Measurements from ENCODE around the gene MAP2K1. TPM values are rescaled to one million over a fixed set of nuclear protein-coding genes. Genes with fewer than 3 reads are reported as not detected.
"Not testable (repeated sequence)": the region's sequence is repeated elsewhere in the genome, so short reads cannot be mapped to it uniquely, and the experiment has no call there.

The MAP2K1 gene
- total RNA-seq, 1 experiment from 2014 or later, result 108 TPM

DNA sequence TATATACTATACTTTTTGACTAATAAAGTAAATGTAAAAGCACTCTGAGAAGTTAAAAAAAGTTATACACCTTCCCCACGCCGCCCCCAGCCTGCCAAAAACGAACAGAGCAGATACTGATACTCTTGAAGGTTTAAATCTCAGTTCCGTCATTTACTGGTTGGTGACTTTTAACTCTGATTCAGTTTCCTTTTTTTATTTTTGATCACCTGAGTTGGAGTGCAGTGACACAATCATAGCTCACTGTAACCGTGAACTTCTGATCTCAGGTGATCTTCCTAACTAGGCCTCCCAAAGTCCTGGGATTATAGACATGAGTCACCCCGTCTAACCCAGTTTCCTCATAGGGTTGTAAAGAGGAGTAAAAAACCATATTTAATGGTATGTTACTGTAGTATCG lies 27.0 kb upstream of the MAP2K1 start:
- peaks cover 5% of the 10 kb centered on the region for H3K4me1 Mint-ChIP-seq (ENCODE audit: insufficient read depth, unreplicated experiment)
- H3K27me3 Mint-ChIP-seq (ENCODE audit: insufficient read depth, unreplicated experiment), result no peaks in the 10 kb centered on the region
- TF ChIP-seq, protein P1, sequence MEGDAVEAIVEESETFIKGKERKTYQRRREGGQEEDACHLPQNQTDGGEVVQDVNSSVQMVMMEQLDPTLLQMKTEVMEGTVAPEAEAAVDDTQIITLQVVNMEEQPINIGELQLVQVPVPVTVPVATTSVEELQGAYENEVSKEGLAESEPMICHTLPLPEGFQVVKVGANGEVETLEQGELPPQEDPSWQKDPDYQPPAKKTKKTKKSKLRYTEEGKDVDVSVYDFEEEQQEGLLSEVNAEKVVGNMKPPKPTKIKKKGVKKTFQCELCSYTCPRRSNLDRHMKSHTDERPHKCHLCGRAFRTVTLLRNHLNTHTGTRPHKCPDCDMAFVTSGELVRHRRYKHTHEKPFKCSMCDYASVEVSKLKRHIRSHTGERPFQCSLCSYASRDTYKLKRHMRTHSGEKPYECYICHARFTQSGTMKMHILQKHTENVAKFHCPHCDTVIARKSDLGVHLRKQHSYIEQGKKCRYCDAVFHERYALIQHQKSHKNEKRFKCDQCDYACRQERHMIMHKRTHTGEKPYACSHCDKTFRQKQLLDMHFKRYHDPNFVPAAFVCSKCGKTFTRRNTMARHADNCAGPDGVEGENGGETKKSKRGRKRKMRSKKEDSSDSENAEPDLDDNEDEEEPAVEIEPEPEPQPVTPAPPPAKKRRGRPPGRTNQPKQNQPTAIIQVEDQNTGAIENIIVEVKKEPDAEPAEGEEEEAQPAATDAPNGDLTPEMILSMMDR (IDR thresholded peaks at IDR 0.05; ENCODE audit: unreplicated experiment), result no peak
- BruUV-seq (replicated peaks), result no TSS peak
- H3K9me3 Mint-ChIP-seq (ENCODE audit: unreplicated experiment), result no peaks in the 10 kb centered on the region
- H3K36me3 Mint-ChIP-seq (ENCODE audit: insufficient read depth, unreplicated experiment), result no peaks in the 10 kb centered on the region
- DNase-seq (ENCODE audit: unreplicated experiment), result peak; percentile 78
- peak overlapping the region; percentile 68 for H3K27ac Mint-ChIP-seq (ENCODE audit: low read depth, unreplicated experiment)
- no peak overlapping the region for H3K4me3 Mint-ChIP-seq (ENCODE audit: unreplicated experiment)
- ChIA-PET CTCF (interaction anchor here (1.0 kb wide), 1 partner anchor 139 kb away, joined by 3 read pairs; no protein-coding TSS in a partner anchor), POLR2A (interaction anchor here (0.6 to 1.3 kb wide), 5 partner anchors 28 to 145 kb away, joined by 3 read pairs; partner anchors contain the start of genes RPL4 and ZWILCH)
- intact Hi-C loops (cut with micrococcal nuclease), result no loop called here

DNA sequence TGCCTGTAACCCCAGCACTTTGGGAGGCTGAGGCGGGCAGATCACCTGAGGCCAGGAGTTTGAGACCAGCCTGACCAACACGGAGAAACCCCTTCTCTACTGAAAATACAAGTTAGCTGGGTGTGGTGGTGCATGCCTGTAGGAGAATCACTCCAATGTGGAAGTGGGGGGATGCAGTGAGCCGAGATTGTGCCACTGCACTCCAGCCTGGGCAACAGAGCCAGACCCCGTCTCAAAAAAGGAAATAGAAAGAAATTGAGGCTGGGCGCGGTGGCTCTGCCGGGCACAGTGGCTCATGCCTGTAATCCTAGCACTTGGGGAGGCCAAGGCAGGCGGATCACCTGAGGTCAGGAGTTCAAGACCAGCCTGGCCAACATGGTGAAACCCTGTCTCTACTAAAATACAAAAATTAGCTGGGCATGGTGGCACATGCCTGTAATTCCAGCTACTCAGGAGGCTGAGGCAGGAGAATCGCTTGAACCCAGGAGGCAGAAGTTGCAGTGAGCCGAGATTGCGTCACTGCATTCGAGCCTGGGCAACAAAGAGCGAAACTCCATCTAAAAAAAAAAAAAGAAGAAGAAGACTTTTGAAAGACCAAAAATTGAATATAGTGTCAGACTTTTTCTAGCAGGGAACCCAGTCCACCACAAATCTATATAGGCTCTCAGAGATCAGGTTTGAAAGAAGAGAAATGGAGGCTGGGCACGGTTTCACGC lies 24.8 kb upstream of the MAP2K1 start:
- H3K27ac Mint-ChIP-seq (ENCODE audit: low read depth, unreplicated experiment); CTCF ChIA-PET; H3K36me3 Mint-ChIP-seq (ENCODE audit: insufficient read depth, unreplicated experiment); DNase-seq (ENCODE audit: unreplicated experiment); H3K9me3 Mint-ChIP-seq (ENCODE audit: unreplicated experiment); H3K4me3 Mint-ChIP-seq (ENCODE audit: unreplicated experiment); intact Hi-C loops (cut with micrococcal nuclease); H3K4me1 Mint-ChIP-seq (ENCODE audit: insufficient read depth, unreplicated experiment); H3K27me3 Mint-ChIP-seq (ENCODE audit: insufficient read depth, unreplicated experiment); BruUV-seq (replicated peaks): not testable (repeated sequence)
- POLR2A ChIA-PET, result interaction anchor here (1.0 kb wide), 1 partner anchor 136 kb away, joined by 3 read pairs; the partner anchor contains the start of gene SNAPC5

DNA sequence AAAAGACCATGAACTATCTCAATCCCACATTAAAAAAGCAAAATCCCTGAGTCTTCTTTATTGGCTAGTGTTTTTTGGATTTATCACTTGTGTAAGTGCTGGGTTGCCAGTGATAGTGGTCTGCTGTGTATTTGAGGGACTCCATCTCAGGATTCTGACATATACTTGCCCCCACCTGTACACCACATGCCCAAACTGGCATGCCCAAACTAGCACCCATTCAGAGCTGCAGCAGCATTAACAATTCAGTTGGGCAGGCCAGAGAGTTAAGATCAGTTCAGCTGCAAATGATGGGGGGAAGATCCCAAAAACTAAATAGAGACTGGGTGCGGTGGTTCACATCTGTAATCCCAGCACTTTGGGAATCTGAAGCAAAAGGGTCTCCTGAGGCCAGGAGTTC lies 23.9 kb upstream of the MAP2K1 start:
- DNase-seq (ENCODE audit: unreplicated experiment), result no peak
- POLR2A ChIA-PET, result interaction anchor here (1.0 kb wide), 1 partner anchor 135 kb away, joined by 3 read pairs; the partner anchor contains the start of gene SNAPC5
- no TSS peak for BruUV-seq (replicated peaks)
- Mint-ChIP-seq H3K9me3 (ENCODE audit: unreplicated experiment) (no peaks in the 10 kb centered on the region), H3K27me3 (ENCODE audit: insufficient read depth, unreplicated experiment) (no peaks in the 10 kb centered on the region), H3K4me1 (ENCODE audit: insufficient read depth, unreplicated experiment) (peaks cover 5% of the 10 kb centered on the region), H3K36me3 (ENCODE audit: insufficient read depth, unreplicated experiment) (no peaks in the 10 kb centered on the region), H3K27ac (ENCODE audit: low read depth, unreplicated experiment) (no peak overlapping the region), H3K4me3 (ENCODE audit: unreplicated experiment) (no peak overlapping the region)
- CTCF ChIA-PET, result interaction anchor here (0.6 kb wide), 1 partner anchor 106 kb away, joined by 4 read pairs; no protein-coding TSS in a partner anchor
- intact Hi-C loops (cut with micrococcal nuclease), result no loop called here
- TF ChIP-seq, protein P1 (IDR thresholded peaks at IDR 0.05; ENCODE audit: unreplicated experiment), result no peak

DNA sequence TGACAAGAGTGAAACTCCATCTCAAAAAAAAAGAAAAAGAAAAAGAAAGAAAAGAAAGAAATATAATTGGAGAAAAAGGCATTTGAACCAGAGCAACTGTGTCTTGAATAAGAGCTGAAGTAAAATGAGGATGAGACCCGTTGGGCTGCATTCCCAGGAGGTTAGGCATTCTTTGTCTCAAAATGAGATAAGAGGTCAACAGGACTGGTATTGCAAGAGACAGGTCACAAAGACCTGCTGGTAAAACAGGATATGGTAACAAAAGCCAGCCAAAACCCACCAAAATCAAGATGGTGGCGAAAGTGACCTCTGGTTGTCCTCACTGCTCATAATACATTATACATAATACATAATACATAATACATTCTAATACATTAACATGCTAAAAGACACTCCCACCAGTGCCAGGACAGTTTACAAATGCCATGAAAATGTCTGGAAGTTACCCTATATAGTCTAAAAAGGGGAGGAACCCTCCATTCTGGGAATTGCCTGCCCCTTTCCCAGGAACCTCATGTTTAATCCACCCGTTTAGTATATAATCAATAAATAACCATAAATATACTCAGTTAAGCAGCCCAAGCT lies 21.7 kb upstream of the MAP2K1 start:
- H3K27me3 Mint-ChIP-seq (ENCODE audit: insufficient read depth, unreplicated experiment), result no peaks in the 10 kb centered on the region
- ChIA-PET POLR2A (no interaction called here), CTCF (interaction anchor here (0.6 kb wide), 1 partner anchor 99 kb away, joined by 3 read pairs; no protein-coding TSS in a partner anchor)
- H3K4me3 Mint-ChIP-seq (ENCODE audit: unreplicated experiment), result no peak overlapping the region
- DNase-seq (ENCODE audit: unreplicated experiment), result no peak
- intact Hi-C loops (cut with micrococcal nuclease), result no loop called here
- no peaks in the 10 kb centered on the region for H3K36me3 Mint-ChIP-seq (ENCODE audit: insufficient read depth, unreplicated experiment)
- no peaks in the 10 kb centered on the region for H3K9me3 Mint-ChIP-seq (ENCODE audit: unreplicated experiment)
- H3K4me1 Mint-ChIP-seq (ENCODE audit: insufficient read depth, unreplicated experiment), result peaks cover 3% of the 10 kb centered on the region
- TF ChIP-seq, protein P1 (IDR thresholded peaks at IDR 0.05; ENCODE audit: unreplicated experiment), result no peak
- no TSS peak for BruUV-seq (replicated peaks)
- no peak overlapping the region for H3K27ac Mint-ChIP-seq (ENCODE audit: low read depth, unreplicated experiment)

Data from MCF 10A (cell line).